ENCODE results near the gene TLE3. TPM values are rescaled to one million over a fixed set of nuclear protein-coding genes. Genes with fewer than 3 reads are reported as not detected.

The TLE3 gene
- total RNA-seq, 1 donor from 2014 or later: 63.7 TPM

GRCh38 chr15:70035051-70035718 is 62.5 kb downstream of the TLE3 start:
- no peak overlapping the region for H3K4me3 ChIP-seq
- no peak overlapping the region for H3K27ac ChIP-seq
- ATAC-seq (no peak), DNase-seq (peak; percentile 21)
- no peak for TF ChIP-seq CTCF (IDR thresholded peaks at IDR 0.05)
- no peaks in the 10 kb centered on the region for H3K9me3 ChIP-seq
- no peaks in the 10 kb centered on the region for H3K27me3 ChIP-seq (ENCODE audit: low read depth)
- intact Hi-C loops (cut with DNase I): no loop called here
- no peaks in the 10 kb centered on the region for H3K36me3 ChIP-seq
- H3K4me1 ChIP-seq: peaks cover 3% of the 10 kb centered on the region

GRCh38 chr15:70034596-70034995 is 63.1 kb downstream of the TLE3 start:
- DNase-seq (no peak), ATAC-seq (no peak)
- H3K9me3 ChIP-seq: no peaks in the 10 kb centered on the region
- intact Hi-C loops (cut with DNase I): no loop called here
- TF ChIP-seq CTCF (IDR thresholded peaks at IDR 0.05): no peak
- no peaks in the 10 kb centered on the region for H3K27me3 ChIP-seq (ENCODE audit: low read depth)
- peaks cover 3% of the 10 kb centered on the region for H3K4me1 ChIP-seq
- no peak overlapping the region for H3K27ac ChIP-seq
- no peaks in the 10 kb centered on the region for H3K36me3 ChIP-seq
- no peak overlapping the region for H3K4me3 ChIP-seq

GRCh38 chr15:70034141-70034540 is 63.6 kb downstream of the TLE3 start:
- ATAC-seq (no peak), DNase-seq (no peak)
- Histone ChIP-seq H3K27ac (no peak overlapping the region), H3K36me3 (no peaks in the 10 kb centered on the region), H3K4me1 (peaks cover 3% of the 10 kb centered on the region), H3K9me3 (no peaks in the 10 kb centered on the region), H3K4me3 (no peak overlapping the region), H3K27me3 (ENCODE audit: low read depth) (no peaks in the 10 kb centered on the region)
- intact Hi-C loops (cut with DNase I): no loop called here
- TF ChIP-seq CTCF (IDR thresholded peaks at IDR 0.05): no peak

GRCh38 chr15:70033529-70034140 is 64.1 kb downstream of the TLE3 start:
- Histone ChIP-seq H3K36me3 (no peaks in the 10 kb centered on the region), H3K4me1 (peaks cover 3% of the 10 kb centered on the region), H3K4me3 (no peak overlapping the region), H3K27ac (no peak overlapping the region), H3K9me3 (no peaks in the 10 kb centered on the region), H3K27me3 (ENCODE audit: low read depth) (no peaks in the 10 kb centered on the region)
- DNase-seq: no peak
- peak in 1 of 2 donors; percentile 12 for ATAC-seq
- intact Hi-C loops (cut with DNase I): no loop called here
- TF ChIP-seq CTCF (IDR thresholded peaks at IDR 0.05): no peak

GRCh38 chr15:70033109-70033508 is 64.6 kb downstream of the TLE3 start:
- ATAC-seq: no peak
- intact Hi-C loops (cut with DNase I): no loop called here
- no peak overlapping the region for H3K27ac ChIP-seq
- H3K27me3 ChIP-seq (ENCODE audit: low read depth): no peaks in the 10 kb centered on the region
- no peaks in the 10 kb centered on the region for H3K9me3 ChIP-seq
- no peak overlapping the region for H3K4me3 ChIP-seq
- H3K36me3 ChIP-seq: no peaks in the 10 kb centered on the region
- H3K4me1 ChIP-seq: peaks cover 3% of the 10 kb centered on the region
- no peak for DNase-seq
- TF ChIP-seq CTCF (IDR thresholded peaks at IDR 0.05): no peak
